ENCODE measurements around the gene ZAP70.

ZAP70 gene

DNA sequence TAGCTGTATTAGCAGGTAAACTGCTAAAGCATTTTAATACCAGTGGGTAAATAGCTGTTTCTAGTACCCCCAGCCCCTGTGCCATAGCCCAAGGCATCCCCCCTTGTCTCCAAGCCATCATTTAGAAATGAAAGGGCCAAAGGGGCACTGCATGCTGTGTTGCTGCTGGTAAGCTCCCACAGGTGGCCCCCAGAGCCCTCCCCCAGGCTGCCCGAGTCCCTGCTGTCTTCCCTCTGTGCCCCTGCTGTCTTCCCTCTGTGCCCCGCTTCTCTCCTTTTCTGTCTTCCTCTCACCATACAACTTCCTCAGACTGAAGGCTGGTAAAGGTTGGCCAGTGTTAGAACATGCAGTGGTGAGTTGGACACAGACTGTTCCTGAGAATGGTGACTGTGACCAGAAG, 42.1 kb downstream of the ZAP70 start:
- no peak for DNase-seq

DNA sequence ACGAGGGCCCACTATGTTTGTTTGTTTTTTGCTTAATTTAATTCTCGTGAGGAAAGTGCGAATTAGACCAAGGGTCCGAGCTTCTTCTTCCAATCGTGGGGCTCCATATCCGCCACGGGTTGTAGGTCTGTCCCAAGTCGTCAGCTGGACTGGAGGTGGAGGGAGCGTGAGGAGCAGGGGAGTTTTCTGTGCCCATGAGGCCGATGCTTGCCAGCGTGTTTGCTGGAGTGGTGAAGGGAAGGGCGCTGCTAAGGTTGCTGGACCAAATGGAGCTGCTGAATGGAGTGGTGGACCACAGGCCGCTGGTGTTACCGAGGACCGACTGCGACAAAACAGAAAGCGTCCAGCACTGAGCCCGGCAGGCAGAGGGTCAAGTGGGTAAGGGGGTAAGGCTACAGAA, 43.7 kb downstream of the ZAP70 start:
- no peak for DNase-seq

DNA sequence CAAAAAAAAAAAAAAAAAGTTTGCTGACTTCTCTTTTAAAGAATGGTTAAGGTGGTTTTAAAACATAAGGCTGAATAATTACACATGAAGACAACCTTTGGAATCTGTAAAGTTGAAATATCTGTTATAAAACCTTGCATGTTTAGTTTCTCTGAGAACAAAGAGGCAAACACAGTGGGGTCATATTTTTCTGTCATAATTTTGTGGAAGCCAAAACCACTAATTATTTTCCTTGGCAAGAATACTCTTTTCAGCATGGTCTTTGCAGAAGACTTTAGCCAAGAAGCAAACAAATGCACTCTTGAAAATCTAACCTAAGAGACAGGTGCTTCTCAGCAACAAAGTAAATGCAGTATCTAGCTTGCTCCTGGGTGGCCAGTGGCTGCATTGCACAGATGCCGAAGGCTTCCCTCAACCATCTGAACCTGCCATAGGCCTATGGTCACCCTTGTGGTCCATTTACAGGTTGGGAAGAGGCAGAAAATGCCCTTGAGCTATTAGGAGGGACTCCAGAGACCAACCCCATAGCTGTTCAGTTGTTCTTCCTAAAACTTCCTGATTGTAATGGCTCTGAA, 44.8 kb downstream of the ZAP70 start:
- no peak for DNase-seq

DNA sequence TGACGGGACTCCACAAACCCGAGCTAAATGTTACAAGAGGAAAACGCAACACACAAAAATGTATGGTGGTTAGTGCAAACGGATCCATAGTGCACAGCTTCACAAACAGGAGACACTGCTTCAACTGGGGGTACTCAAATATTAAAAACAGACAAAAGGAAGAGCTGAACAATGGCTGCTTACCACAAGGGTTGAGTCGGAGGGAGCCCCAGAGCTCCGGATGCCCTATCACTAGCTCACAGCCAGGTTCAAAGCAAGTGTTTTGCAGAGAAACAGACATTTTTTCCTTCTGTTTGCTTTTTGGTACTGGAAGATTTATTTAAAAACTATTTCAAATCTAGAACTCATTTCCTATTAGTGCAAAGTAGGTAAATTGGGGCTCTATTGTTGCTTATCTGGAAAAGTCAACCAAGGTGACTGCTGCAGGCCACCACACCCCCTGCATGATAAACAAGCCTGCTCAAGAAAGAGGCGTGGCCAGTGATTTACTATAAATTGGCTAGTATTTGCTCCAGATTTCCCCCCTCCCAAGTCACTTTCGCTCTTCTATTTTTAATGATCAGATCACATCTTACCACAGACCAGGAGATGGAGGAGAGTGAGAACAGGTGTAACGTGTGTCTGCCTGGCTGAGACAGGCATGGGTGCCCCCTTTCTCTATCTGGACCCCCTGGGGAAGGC, 46.5 kb downstream of the ZAP70 start:
- DNase-seq: no peak

DNA sequence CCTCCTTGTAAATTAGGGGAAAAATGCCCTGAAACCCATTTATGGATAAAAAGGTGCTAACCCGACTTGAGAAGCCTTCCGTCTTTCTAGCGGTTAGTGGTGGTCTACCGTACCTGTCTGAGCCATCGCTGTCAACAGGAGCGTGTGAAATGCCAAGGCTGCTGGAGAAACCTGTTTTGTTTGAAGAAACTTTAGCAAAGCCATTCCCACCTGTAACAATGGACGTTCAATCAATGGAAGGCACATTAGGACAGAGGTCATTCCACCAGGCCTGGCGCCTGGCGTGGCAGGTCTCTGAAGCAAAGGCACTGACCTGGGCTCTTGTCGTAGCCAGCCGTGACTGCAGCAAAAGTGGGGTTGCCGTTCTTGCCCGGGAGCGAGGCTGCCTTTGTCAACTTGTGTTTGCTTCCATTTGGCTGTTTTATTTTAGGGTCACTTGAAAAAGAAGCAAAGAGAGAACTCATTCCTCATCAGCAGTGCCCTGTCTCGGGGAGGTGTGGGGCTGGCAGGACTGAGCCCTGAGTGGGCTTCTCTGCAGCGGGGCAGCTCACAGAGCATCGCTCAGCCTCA, 47.2 kb downstream of the ZAP70 start:
- no peak for DNase-seq

DNA sequence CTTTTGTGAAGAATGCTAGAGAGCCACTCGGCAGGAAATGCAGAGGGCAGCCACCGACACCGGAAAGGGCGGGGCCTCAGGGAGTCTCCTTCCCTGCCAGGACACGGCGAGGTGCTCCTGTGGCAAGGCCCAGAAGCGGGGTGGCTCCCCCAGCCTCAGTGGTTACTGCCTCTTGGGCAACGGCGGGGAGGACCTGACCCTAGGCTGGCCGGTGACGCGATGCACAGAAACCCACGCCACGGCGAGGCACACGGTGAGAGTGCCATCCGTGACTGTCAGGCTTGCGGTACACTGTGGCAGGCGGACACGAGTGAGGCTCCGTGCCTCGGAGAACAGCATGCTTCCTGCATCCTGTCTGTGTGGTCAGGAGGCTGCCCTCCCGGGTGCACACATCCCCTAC, 47.8 kb downstream of the ZAP70 start:
- DNase-seq: peak; percentile 61

DNA sequence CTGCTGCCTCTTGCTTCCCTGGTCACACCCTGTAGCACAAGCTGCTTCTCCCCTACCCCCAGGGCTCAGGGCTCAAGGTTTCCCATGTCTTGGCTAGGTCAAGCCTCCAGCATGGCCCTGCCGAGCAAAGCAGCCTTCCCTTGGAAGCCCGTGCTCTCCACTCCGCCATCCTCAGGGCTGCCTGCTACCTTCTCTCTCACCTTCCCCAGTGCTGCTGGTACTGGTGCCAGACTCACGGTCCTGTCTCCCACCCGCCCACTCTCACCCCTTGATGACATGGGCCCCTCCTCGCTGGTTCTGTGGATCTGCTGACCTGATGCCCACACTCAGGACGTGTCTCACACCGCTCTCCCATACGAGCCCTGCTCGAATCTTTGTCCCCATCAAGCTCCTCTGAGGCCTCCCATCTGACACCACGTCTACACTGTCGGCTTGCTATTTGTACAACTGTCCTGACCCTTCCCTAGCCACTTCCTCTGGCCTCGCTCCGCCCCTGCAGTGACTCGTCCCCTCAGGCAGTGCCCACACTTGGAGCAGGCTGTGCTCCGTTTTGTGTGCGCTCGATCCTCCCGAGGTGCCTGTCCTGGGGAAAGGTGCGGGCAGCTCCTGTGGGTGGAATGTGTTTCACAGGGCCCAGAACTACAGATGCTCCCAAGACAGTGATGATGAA, 49.9 kb downstream of the ZAP70 start:
- DNase-seq: no peak

DNA sequence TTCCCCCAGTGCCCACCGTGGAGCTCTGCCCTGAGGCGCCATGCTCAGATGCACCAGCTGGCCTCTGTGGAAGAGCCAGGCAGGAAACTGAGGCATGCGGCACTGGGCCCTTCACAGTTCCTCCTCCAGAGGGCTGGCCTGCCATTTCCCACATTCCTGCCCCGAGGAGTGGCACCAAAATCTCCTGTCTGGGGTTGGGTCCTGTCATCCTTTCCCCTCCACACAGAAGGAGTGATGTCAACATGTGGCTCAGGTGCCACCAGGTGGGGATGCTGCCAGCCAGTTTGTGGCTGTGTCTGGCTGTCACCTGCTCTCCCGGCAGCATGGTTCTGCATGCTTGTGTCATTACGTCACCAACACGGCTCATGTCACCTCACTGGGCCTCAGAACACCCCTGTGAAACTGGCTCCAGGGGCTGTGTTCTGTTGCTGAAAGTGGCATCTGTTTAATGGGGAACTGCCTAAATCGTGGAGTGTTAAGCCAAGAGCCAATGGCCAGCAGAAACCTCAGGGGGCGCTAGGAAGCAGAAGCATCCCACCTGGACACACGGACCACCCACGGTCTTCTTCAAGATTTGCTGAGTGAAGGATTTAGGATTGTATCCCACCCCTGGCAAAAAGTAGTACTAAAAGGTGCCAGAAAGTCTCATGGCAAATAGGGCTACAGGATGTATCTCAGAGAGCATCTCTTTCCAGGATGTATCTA, 51.3 kb downstream of the ZAP70 start:
- DNase-seq: no peak

DNA sequence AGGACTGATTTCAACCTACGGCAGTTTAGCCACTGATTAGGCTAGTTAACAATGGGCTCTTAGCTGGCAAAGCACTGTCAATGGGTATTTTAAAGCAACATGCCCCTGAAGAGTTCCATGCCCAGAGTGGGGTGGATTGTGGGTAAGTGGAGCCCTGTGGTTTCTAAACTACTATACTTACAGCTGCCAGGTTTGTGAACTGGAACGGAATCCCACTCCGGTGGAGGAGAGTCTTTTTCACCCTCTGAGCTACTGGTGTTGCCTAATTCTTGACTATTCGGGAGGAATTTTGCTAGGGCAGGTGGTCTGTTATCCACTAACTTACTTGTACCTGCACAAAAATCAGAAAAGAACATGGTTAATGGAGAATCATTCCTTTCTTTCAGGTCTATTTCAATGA, 52.6 kb downstream of the ZAP70 start:
- DNase-seq: no peak

DNA sequence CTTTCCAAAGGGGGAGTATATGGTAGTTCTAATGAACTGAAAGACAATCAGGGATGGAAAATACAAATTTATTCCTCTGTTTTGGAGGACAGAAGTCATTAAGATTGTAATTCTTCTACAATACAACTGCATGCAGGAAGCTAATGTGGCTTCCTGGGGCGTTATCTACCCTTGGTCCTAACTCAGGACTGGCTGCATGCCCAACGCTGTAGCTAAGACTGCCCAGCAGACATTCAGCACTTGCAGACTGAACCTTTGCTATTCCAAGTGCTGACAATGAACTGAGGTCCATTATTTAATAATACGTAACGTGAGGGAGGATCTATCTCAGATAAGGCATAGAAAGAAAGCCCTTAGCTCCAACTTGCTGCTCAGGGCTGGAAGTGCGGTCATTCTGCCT, 53.2 kb downstream of the ZAP70 start:
- DNase-seq: no peak

DNA sequence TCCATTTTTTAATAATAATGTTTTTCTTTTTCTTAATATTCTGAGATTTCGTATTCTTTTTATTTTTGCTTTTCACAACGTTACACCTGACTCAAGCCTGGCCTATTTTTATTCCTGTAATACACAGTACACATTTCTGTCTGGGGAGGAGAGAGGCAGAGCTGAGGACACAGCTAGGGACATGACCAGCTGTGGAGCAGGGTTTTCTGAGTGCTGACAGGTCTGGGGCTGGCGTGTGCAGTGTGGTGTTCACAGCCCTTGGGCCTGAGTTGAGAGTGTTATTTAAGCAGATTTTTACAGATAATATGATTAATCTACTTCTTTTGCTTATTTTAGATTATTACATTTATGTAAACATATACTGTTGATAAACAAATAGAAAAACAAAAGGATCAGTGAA, 55.9 kb downstream of the ZAP70 start:
- no peak for DNase-seq

DNA sequence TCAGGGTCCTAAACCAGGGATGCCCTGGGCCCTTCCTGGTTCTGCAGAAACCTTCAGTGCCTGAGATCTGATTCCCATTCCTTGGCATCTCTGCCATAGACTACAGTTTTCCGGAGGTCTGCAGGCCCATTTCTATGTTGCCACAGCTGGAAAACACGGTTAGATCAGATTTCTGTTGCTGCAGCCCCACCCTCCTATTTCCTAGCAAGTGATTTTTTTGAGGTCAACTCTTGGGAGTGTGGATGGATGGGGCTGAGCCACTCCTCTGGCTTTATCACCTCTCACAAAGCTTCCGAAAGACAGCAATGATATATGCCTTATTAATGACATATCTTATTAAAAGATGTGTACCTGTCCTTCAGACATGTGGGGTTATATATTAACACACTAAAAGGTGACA, 56.3 kb downstream of the ZAP70 start:
- no peak for DNase-seq

DNA sequence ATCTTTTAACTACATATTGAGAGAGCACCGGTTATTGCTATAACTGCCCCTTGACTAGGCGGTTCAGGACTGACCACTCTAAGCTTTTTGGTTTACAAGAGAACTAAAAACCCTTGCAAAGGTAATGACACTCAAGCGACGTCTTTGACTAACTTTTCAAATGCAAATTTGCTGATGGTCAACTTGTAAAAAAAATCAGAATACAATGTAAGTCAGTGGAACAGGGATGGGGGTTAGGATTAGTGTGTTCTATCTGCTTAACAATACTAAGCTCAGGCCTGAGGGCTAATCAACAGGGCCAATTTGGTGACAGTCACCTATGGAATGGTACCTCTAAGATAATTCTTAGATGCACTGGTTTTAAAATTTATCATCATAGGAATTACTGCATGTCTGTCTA, 57.1 kb downstream of the ZAP70 start:
- DNase-seq: no peak

DNA sequence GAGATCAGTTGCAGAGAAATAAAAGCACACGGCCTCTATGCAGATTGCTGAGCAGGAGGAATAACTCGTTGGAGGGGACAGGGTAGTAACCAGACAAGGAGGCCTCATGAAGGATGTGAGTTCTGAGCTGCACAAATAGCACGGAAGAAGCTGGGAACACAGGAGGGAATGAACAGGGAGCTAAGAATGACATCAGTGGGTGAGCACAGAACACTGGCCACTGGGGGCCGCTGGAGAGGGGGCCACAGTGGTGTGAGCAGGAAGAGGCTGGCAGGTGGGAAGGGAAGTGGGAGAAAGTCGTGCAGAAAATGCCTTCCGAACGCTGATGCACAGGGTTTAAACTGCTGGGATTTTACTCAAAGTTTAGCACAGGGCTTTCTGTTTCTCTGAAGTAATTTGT, 61.0 kb downstream of the ZAP70 start:
- DNase-seq: no peak

DNA sequence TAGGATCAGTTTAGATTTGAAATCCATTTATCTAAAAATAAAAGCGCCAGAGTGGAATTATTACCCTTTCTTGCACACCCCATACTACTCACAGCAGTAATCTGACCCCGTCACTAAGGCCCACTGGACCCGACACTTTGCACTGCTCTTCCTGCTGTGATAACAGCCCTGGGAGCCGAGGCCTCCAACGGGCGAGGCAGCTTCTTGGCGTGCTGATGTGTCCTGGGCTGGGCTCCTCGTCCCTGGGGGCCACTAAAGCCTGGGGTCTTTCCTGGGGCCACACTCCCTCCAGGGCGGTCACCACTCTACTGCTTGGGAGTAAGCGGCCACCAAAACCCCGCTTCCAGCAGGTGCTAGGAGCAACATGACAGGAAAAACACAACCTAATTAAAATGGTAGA, 61.7 kb downstream of the ZAP70 start:
- no peak for DNase-seq

DNA sequence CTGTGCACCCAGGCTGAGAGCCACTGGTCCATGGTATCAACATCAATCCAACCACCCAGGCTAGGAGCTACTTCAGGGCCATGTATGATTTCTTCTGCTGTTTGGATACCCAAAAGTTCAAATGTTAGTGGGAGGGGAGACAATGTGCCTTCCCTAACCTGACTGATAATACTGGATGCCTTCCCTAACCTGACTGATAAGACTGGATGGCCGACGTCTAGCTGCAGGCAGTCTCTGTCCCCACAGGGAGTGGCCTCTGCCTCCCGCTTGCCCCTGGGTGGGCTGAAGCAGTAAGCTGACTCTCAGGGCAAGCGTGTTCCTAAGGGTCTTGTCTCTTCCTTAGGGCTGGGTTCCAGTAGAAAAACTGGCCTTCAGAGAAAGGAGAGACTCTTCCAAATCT, 65.8 kb downstream of the ZAP70 start:
- DNase-seq: no peak

DNA sequence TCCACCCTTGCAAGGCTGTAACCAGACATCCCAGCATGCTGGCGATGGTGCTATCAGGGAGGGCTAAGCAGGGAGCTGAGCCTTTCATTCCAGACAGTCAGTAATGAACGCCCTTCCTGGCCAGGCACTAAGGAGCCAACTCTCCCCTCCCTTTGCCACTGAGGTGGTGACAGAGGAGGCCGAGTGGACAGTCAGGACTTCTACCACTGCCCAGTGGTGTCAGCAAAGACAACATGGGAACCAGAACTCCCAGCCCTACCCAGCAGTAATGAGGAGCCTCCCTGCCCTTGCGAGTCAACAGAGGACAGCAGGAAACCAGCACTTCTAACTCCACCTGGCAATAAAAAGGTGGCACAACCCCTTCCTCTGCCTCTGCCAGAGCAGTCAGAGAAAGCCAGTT, 68.6 kb downstream of the ZAP70 start:
- no peak for DNase-seq

DNA sequence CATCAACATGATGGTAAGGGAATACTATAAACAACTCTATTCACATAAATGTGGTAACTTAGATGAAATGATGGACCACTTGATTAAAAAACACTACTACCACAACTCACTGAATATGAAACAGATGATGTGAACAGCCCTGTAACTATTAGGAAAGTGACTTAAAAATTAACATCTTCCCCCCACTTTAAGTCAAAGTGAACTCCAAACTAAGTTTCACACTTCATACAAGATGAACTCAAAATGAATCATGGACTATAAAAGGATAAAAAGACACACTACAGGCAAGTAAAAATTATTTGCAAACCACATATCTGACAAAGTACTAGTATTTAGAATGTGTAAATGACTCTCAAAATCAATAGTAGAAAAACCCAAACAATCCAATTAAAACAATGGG, 71.6 kb downstream of the ZAP70 start:
- no peak for DNase-seq

DNA sequence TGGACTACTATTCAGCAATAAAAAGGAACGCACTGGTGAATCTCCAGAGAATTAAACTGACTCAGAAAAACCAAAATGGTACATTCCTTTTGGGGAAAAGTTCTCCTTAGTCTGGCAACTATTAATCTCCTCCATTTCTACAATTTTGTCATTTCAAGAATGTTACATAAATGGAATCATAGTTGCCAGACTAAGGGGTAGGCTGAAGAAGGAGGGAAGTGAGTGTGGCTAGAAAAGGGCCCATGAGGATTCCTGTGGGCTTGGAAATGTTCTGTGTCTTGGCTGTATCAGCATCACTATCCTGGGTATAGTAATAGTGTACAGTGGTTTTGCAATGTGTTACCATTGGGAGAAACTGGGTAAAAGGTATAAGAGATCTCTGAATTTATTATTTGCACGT, 72.4 kb downstream of the ZAP70 start:
- DNase-seq: no peak

DNA sequence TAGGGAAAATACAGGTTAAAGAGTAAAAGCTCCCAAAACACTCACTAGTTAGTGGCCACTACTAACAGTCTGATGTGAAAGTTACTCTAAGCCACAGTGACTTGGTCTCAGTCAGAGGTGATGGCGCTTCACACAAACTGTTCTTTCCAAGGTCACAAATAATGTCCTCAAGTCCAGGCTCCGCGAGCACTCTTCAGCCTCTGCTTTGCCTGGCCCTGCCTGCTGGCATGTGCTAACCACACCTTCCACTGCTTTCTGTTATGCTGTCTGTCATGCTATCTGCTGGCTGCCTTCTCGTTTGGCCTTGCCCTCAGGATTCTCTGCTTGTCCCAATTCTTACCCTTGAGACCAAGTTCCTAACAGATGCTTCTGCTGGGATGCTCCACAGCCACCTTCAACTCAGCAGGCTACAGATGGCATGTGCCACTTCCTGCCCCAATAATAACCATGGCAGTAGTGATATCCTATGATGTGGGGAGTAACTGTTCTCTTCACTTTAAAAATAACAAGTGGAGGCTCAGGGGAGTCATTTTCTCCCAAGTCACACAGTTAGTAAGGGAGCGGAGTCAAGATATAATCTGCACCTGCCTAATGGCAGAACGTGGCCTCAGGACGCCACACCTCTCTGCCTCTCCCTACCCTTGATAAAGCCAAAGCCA, 75.7 kb downstream of the ZAP70 start:
- no peak for DNase-seq

All from CD4-positive, alpha-beta T cell treated with Interleukin-17A for 4 hours (primary cell).